Inferior parietal cortex (tissue), 1 donor: ENCODE data around the gene SLC6A20.
"Not testable (repeated sequence)": the region's sequence is repeated elsewhere in the genome, so short reads cannot be mapped to it uniquely, and the experiment has no call there.

ENCODE experiments used
- DNase-seq: peaks from one replicate; pipeline ENCODE4 v3.0.0-alpha.2; 2016; ENCODE audit errors: extremely low spot score

Gene SLC6A20

DNA sequence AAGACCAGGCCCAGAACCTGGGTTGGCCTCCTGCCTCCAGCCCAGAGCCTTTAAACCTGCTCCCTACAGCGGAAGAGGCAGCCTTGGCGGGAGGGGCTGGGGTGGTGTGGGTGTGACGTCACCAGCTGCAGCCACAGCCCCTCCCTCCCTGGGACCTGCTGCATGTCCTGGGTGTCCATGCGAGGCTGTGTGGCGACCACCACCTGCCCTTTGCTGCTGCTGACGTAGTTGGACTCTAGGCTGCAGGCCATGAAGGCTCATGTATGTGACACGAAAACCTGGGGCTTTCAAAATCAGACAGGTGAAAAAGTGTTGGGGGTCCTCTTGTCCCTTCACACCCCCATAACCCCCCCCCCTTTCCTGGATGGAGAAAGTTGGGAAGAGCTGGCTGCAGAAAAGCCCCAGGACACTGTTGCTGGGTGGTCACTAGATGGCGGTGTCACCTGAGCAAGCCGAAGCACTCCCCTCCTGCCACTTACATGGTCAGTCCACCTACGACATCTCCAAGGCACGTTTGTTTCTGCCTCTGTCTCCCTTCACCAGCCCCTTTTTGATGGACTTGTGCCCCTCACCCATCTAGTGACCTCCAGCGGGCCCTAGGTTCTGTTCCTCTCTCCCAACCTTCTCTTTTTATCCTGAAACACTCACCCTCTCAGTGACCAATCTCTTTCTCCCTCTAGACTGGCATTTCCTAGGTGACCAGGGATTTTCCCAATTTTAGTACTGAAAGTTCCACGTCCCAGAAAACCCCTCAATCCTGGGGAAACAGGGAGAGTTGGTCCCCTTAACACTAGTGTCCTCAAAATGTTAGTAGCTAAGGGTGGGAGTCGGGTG is 35.2 kb downstream of the SLC6A20 start:
- DNase-seq, result peak; percentile 49

DNA sequence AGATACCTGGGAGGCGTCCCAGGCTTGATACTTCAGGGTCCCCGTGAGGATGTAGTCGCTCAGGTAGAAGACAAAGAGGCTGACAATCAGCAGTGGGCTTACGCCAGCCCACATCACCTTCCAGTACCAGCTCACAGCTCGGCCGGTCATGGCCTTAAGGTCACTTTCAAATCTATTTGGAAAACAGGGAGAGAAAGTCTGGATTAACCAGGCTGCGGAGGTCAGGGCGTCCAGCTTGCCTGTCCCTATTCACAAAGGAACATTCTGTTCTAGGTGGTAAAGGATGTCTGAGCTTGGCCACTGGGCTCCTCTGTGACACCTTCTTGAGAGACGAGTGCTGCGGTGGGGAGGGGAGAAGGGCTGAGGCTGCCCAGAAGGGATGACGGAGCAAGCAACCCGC is 36.5 kb downstream of the SLC6A20 start:
- DNase-seq, result no peak

DNA sequence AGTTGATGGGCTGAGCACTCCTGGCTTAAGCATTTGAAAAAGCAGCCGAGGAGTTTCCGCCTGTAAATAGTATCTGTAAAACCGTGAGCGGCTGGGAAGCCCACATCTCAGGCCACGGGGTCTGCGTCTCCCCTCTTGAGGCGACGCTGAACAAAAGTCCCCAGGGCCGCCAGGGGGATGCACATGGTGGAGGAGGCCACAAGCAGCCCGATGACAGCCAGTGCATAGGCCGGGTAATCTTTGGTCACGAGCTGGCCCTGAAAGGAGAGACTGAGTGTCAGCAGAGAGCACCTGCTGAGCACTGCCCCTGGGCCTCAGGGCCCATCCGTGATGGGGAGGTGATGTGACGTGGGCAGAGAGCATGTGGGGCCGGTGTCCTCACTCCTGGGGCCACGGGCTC is 37.5 kb downstream of the SLC6A20 start:
- no peak for DNase-seq

DNA sequence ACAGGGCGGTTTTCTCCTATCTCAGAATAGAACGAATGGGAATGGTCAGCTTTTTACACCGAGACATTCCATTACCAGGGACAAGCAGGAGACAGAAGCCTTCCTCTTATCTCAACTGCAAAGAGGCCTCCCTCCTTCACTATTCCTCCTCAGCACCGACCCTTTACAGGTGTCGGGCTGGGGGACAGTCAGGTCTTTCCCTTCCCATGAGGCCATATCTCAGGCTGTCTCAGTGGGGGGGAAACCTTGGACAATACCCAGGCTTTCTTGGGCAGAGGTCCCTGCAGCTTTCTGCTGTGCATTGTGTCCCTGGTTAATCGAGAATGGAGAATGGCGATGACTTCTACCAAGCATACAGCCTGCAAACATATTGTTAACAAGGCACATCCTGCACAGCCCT is 39.2 kb downstream of the SLC6A20 start:
- DNase-seq, result not testable (repeated sequence)

DNA sequence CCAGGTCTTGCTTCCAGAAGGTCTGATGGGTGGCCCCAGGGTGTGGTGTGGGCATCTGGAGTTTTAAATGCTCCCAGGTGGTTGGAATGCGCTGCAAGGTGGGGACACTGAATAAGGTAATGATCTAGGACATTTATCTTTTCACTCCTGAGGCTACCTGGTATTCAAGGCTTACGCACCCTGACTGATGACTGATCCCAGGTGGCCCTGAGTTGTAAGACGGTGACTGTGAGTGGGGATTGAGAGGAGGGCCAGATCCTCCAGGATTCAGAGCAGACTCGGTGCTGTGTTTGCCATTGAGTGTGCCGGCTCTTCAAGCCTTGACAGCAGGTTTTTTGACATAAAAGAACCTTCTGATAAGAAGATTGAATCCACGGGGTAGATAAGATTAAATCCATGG is 40.3 kb downstream of the SLC6A20 start:
- no peak for DNase-seq

DNA sequence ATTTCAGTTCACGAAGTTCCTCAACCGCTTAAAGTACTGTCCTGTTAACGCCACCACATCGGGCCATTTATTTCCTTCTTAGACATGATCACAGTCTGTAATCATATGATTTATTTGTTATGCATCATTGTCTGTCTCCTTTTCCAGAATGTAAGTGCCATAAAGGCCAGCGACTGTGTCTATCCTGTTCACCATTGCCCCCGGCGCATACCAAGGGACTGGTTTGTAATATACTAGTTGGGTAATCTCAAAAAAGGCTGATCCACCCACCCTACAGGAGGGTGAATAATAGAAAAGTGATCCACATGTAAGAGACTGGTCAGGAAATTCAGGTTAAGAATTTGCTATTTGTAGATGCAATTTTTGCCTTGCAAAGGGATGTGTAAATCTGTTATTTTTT is 41.9 kb downstream of the SLC6A20 start:
- no peak for DNase-seq

DNA sequence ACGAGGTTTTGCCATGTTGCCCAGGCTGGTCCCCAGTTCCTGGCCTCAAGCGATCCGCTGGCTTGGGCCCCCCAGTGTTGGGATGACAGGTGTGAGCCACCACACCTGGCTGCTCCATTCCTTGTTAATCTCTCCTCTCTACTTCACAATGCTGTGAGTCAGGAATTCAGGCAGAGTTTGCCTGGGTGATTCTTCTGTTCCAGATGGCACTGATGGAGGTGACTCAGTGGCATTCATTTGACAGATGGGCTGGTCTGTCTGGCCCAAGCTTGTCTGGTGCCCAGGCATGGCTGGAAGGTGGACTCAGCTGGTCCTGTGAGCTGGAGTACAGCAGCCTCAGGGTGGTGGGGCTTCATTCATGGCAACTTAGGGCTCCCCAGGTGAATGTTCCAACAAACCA is 43.2 kb downstream of the SLC6A20 start:
- no peak for DNase-seq

DNA sequence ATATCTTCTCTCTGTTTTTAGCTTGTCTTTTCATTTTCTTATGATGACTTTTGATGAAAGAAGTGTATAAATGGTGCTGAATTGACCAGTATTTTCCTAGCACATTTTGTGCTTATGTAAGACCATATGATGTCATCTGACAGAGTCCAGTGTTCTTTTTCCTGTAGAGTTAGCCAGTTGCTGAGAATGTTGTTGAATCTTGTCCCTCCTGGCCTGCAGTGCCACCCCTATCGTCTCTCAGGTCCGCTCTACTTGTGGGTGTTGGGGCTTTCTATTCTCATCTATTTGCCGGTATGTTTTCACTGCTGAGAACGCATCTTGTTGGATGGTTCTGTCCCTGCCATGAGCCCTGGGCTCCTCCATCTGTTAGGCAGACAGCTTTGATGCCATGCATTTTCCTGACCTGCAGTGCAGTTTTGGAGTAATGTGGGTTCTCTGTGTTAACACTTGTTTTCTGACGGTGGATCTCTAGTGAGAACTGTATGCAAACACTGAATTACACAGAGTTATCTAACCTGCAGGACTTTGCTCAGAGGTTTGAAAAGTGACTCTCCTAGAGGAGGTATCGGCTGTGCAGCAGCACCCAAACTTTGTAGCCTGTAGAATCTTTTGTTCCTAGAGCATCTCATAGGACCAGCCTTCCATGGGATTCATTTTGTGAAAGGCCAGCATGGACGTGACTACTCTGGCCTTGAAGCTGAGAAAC is 44.6 kb downstream of the SLC6A20 start:
- no peak for DNase-seq

DNA sequence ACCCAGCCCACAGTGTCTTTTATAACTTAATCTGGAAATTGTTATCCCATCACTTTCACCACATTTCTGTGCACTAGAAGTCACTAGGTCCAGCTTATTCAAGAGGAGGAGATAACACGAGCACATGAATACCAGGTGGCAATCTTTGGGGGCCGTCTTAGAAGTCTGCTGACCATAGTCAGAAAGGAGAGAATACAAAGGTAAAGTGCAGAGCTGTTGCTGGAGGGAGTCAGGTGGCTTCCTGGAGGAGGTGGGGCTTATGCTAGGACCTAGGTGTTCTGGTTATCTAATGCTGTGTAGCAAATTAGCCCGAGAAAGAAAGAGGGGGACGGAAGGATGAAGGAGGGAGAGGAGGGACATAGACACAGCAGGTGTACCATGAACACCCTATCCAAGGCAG is 46.5 kb downstream of the SLC6A20 start:
- no peak for DNase-seq

DNA sequence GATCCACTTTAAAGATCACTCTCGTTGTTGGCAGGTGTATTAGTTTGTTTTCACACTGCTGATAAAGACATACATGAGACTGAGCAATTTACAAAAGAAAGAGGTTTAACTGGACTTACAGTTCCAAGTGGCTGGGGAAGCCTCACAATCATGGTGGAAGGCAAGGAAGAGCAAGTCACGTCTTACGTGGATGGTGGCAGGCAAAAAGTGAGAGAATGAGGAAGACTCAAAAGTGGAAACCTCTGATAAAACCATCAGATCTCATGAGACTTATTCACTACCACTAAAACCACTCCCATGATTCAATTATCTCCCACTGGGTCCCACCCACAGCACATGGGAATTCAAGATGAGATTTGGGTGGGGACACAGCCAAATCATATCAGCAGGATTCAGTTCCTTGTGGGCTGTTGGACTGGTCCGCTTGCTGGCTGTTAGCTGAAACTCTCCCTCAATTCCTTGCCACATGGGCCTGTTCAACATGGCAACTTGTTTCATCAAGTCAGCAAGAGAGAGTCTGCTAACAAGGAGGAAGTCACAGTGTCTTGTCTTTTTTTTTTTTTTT is 47.2 kb downstream of the SLC6A20 start:
- not testable (repeated sequence) for DNase-seq

DNA sequence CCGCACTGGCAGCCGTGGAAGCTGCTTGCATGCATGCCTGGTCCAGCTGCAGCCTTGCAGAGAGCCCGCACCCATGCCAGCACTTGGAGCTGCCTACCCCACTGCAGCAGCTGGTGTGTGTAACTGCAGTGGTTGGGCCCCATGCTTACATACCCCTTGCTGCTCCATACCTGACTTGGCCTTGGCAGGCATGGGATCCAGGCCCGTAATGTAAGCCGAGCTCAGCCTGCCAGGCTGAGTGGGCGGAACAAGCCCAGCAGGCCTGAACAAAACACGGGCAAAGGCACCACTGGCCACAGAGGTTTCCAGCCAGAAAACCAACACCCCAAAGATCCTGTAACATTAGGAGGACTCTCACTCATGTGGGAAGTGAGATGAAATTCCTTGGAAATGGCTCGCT is 48.3 kb downstream of the SLC6A20 start:
- no peak for DNase-seq

DNA sequence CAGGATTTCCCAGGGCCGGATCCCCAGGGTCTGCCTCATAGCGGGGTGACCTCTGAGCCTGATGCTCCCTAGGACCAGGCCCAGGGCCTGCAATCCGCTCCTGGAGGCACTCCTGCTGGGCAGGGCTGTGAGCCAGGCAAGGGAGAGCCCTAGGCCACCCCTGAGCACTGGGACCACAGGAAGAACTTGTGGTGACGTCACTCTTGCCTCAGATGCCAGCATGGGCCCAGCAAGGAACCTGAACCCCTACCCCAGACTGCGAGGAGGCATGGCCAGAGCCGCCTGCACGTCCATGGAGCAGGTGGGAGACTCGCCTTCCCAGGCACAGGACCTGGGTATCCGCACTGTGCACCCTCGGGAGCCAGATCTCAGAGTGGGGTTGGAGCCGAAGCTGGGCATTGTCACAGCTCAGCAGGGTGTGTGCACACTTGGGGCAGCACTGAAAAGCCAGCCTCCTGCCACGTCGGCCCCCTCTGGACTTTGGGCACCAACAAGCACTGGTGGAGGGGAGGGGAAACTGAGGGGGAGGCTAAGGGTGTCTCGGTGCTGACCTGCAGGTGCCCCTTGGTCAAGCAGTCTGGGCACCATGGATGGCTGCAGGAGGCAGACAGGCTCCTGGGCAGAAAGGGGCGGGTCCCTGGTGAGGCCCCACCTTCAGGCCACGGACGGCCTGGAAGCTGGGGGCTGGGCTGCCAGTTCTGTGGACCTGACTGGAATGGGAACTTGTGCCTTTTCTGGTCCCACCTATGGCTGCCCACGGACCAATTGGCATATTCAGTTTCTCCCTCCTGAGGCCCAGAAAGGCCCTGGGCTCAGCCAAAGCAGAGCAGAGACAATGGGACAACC is 49.3 kb downstream of the SLC6A20 start:
- DNase-seq, result no peak

DNA sequence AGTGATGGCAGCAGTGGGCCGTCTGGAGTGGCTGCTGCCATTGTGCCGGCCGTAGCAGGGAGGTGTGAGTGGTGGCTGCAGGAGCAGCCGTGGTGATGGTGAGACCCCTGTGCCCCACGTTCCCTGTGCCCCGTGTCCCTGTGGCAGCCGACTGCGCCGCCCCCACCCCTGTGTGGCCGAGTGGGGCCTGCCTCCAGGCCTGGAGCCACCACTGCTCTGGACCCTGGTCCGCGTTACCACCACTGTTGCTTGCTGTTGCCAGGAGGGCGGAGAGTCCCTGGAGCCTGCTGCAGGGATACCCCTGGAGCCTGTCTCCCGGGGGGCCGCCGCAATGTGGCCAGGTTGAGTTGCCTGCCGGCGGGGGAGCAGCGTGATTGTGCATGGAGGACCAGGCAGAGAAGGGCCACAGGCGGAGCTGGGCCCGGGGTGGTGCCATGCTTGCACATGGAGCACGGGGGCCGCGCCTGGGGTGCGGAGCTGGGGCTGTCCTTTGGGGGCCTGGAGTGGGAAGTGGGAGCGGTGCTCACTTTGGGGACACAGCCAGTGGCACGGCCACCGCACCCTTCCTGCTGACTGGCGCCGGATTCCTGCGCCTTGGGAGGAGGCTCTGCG is 50.1 kb downstream of the SLC6A20 start:
- DNase-seq, result no peak

DNA sequence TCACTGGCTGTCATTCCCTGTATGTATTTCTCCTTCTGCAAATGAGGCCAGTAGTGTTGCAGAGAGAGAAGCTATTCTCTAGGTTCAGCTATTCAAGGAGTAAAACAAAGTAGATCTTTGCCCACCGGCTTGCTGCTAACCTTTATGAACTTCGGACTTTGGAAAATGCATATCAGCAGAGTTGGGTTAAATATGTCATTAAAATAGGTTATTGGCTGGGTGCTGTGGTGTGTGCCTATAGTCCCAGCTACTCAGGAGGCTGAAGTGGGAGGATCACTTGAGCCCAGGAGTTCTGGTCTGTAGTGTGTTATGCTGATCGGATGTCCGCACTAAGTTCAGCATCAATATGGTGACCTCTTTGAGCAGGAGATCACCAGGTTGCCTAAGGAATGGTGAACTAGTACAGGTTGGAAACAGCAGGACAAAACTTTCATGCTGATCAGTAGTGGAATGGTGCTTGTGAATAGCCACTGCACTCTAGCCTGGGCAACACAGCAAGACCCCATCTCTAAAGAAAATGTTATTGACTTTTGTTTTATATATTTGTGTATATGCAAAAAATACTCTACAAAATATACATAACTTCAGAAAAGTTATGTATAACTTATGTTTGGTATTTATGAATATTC is 53.8 kb downstream of the SLC6A20 start:
- DNase-seq, result no peak

DNA sequence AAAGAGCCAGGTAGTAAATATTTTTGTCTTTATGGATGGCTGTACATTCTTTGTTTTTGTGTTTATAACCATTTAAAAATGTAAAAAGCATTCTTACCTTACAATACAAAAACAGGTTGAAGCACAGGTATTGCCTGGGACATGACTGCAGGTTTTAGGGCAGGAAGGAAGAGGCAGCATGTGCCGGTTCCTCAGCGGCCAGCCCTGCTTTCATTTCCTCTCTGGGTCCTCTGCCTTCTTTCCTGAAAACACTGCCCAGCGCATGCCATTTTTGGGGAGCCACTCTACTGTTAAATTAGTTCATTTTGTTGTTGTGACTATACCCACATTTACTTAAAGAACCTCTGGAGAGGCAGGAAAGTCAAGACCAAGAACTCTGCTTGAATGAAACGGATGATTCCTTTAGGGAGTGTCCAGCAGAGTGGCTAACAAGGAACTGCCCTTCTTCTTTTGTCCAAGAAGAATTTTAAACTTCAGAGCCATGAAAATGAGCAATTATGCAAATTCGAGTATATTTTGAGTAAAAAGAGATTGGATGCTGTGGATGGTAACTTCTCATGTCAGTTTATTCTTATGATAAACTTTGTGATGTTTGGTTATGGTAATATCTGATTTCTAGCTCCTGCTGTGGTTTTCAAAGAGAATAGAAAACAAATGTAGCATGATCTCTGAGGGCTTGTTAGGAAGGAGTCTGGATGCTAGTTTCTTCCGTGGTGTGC is 54.4 kb downstream of the SLC6A20 start:
- no peak for DNase-seq

DNA sequence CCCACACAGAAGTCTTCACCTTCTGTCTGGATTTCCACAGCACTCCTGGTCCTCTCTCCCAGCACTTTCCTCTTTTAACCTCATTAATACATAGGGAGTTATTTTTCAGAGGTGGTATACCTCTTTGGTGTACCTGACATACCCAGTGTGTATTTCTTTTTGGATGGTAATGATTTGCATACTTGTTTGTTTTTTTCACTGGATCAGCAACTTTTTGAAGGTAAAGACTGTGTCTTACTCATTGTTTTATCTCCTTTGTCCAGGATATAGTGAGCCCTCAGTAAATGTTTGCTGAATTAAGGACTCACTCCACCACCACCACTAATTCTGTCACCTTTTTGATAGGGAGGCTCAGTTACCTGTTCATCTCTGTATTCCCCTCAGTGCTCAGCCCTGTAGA is 55.1 kb downstream of the SLC6A20 start:
- no peak for DNase-seq

DNA sequence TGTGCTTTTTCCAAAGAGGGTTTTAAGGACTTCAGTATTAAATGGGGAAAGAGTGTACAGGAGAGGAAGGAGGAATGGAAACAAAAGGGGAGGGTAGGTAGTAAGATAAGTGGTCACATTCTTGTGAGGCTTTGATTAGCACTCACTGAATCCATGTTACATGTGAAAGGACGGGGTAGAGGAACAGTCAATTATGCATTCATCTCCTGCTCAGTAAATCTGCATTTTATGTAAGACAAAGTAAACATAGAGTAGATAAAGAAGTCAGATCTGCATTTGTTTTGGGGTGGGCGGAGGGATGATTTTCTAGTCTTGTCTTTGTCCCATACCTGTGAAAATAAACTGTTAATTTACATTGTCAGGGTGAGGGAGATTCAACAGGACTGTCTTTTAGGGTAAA is 56.3 kb downstream of the SLC6A20 start:
- DNase-seq, result no peak

DNA sequence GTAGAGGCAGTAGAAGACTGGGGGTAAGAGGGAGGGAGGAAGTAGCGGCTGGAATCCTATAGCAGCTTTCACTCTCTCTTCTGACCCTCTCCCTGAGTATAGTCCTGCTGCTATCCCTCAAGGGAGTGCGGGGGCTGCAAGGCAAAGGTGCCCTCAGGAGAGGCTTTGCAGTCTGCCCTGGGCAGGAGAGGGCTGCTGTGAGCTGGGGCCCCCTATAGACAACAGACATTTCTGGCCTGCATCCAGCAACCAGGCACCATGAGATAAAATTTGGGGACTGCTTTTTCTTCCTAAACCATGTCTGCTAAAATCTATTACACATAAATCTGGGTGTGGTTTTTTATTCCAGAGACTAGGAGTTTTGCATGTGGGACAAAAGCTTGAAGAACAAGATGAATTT is 59.1 kb downstream of the SLC6A20 start:
- no peak for DNase-seq

DNA sequence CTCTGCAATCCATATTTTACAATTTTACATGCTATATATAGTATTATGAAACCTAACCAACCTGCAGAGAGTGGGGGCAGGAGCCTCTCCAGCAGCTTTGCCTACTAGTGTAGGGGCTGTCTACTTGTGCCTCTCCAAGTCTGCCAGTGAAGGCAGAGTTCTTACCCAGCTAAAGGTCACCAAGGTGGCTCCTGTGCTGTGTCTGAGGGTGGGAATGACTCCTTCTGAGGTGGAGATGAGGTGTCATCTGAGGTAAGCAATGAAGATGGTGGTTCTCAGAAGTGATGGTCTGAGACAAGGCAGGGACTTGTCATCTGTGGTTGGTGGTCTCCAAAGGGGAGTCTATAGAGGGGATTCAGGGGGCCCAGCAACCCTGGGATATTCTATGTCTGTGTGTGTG is 59.6 kb downstream of the SLC6A20 start:
- DNase-seq, result no peak

DNA sequence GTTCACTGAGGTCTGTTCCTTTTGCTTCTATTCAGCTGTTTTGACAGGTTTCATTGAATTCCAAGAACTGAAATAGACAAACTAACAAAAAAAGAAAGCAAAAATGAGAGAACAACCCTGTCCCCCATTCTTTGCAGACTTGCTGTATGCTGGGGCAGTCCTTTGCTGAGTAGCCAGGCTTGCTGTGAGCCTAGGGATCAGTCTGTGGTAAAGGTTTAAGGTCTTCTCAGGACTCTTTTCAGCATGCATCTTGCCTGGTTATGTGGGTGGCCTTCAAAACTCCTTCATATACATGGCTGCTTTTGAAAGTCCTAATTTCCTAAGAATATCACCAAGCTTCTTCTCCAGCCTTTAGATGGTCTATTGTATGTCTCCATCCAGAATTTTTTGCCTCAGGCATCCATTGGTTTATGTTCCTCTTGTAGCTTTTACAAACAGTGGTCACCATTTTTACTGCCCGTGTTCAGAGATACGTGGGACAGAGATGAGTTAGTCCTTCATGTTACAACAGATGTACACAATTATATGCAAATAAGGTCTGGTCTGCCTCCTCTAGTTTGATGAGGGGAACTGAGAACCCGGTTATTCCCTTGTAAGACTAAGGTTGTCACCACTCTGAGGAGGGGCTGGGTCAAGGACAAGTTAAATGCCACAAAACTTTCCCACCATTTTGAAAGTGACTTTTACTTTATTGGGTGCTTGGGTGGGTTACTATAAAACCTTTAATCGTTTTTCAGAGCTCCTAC is 65.8 kb downstream of the SLC6A20 start:
- no peak for DNase-seq
